Gastrocnemius medialis (tissue), 4 donors: ENCODE measurements around the gene HAUS7. TPM values are rescaled to one million over a fixed set of nuclear protein-coding genes. Genes with fewer than 3 reads are reported as not detected.

Source experiments
- ATAC-seq, 2 donors: fragments of 150-250 bp; one replicate each; pipeline ENCODE4 v1.9.1; 2016
- DNase-seq, 2 donors: peaks; one replicate each; pipeline ENCODE4 v3.0.0-alpha.2; 2019
- H3K27ac ChIP-seq, 4 donors: fragments of 200-600 bp; sonication (generic); 1 replicate in 1 of 4; 2 replicates in 3 of 4; pipeline ENCODE4 v1.5.1; 2016 to 2018; ENCODE audit warnings: mild to moderate bottlenecking in 2 of 4, moderate library complexity in 1 of 4
- H3K27me3 ChIP-seq, 3 donors: fragments of 200-600 bp; sonication (generic) in 2 of 3; 1 replicate in 1 of 3; 2 replicates in 2 of 3; pipeline versions ENCODE4 v1.5.1 to v1.6.0; 2016 to 2019; ENCODE audit warnings: mild to moderate bottlenecking in 1 of 3, moderate library complexity in 1 of 3
- H3K36me3 ChIP-seq, 2 donors: fragments of 200-600 bp; sonication (generic) in 1 of 2; one replicate each; pipeline ENCODE4 v1.5.1; 2017 to 2018
- H3K4me1 ChIP-seq, 2 donors: fragments of 200-600 bp; sonication (generic) in 1 of 2; one replicate each; pipeline ENCODE4 v1.5.1; 2016 to 2017; ENCODE audit warnings: mild to moderate bottlenecking in 2 of 2
- H3K4me3 ChIP-seq, 4 donors: fragments of 200-600 bp; sonication (generic) in 3 of 4; 1 replicate in 1 of 4; 2 replicates in 3 of 4; pipeline ENCODE4 v1.5.1; 2016 to 2019; ENCODE audit warnings: mild to moderate bottlenecking in 2 of 4
- H3K9me3 ChIP-seq, 3 donors: fragments of 200-600 bp; sonication (generic) in 2 of 3; 1 replicate in 1 of 3; 2 replicates in 2 of 3; pipeline ENCODE4 v1.5.1; 2016 to 2019
- CTCF ChIP-seq, 5 experiments: fragments of 450-650 bp in 3 of 5; fragments of 200-600 bp in 2 of 5; sonication (generic) in 2 of 5; IDR thresholded peaks in 4 of 5; conservative IDR thresholded peaks in 1 of 5; 1 replicate in 4 of 5; 2 replicates in 1 of 5; pipeline ENCODE4 v1.5.1; 2016 to 2019; ENCODE audit warnings: antibody characterized with exemption in 5 of 5, mild to moderate bottlenecking in 3 of 5, moderate library complexity in 3 of 5
- POLR2A ChIP-seq, 2 donors: fragments of 450-650 bp; IDR thresholded peaks; one replicate each; pipeline ENCODE4 v1.6.1; 2017; ENCODE audit warnings: antibody characterized with exemption in 2 of 2, mild to moderate bottlenecking in 2 of 2, moderate library complexity in 2 of 2
- in situ Hi-C, 4 donors: fragments of 200-750 bp; cut with MboI; loops; one replicate each; pipeline versions ENCODE4 v1.15.0 to v1.8.0; 2017; ENCODE audit warnings: low sequenced_read_pairs in 4 of 4
- intact Hi-C: fragments of 100-400 bp; cut with DNase I; formaldehyde crosslinking; loops from one replicate; pipeline ENCODE4 v1.15.1; 2023; ENCODE audit warnings: low total_unique reads
- total RNA-seq, 4 donors: library from RNA; depleted of rRNA; stranded (reverse); fragments of >200 nt; gene quantifications; one replicate each; pipeline versions ENCODE4 v1.1.0 to v1.2.3, GENCODE V29; 2016

HAUS7 gene
- total RNA-seq, 4 donors from 2014 or later = 10.6 to 19.8 (median 13.2) TPM

GRCh38 chrX:153511784-153512500 lies 41.6 kb upstream of the HAUS7 start:
- ATAC-seq (no peak), DNase-seq (no peak)
- H3K27ac ChIP-seq = no peak overlapping the region
- no peaks in the 10 kb centered on the region for H3K27me3 ChIP-seq
- intact Hi-C loops = no loop called here
- no peaks in the 10 kb centered on the region for H3K9me3 ChIP-seq
- no peaks in the 10 kb centered on the region for H3K4me1 ChIP-seq
- in situ Hi-C loops = loop anchor here in 2 of 4 donors (25.0 kb wide), 1 partner anchor 550 kb away; no protein-coding TSS in a partner anchor
- H3K36me3 ChIP-seq = no peaks in the 10 kb centered on the region
- no peak for TF ChIP-seq CTCF (IDR thresholded peaks at IDR 0.05 in 4 of 5, conservative IDR thresholded peaks at IDR 0.05 in 1 of 5)
- TF ChIP-seq POLR2A (IDR thresholded peaks at IDR 0.05) = no peak
- H3K4me3 ChIP-seq = no peak overlapping the region

GRCh38 chrX:153510383-153510782 lies 40.0 kb upstream of the HAUS7 start:
- no peaks in the 10 kb centered on the region for H3K36me3 ChIP-seq
- H3K4me1 ChIP-seq = no peaks in the 10 kb centered on the region
- in situ Hi-C loops (loop anchor here in 2 of 4 donors (25.0 kb wide), 1 partner anchor 548 kb away; no protein-coding TSS in a partner anchor), intact Hi-C loops (no loop called here)
- no peak for TF ChIP-seq POLR2A (IDR thresholded peaks at IDR 0.05)
- no peak for DNase-seq
- H3K27ac ChIP-seq = no peak overlapping the region
- H3K4me3 ChIP-seq = no peak overlapping the region
- H3K27me3 ChIP-seq = no peaks in the 10 kb centered on the region
- ATAC-seq = no peak
- H3K9me3 ChIP-seq = no peaks in the 10 kb centered on the region

- ATAC-seq (no peak), DNase-seq (no peak)
- H3K4me1 ChIP-seq = no peaks in the 10 kb centered on the region
- in situ Hi-C loops (loop anchor here in 2 of 4 donors (25.0 kb wide), 1 partner anchor 547 kb away; no protein-coding TSS in a partner anchor), intact Hi-C loops (loop anchor here (5.0 kb wide), 1 partner anchor 567 kb away; no protein-coding TSS in a partner anchor)
- TF ChIP-seq POLR2A (IDR thresholded peaks at IDR 0.05) (no peak), CTCF (IDR thresholded peaks at IDR 0.05 in 4 of 5, conservative IDR thresholded peaks at IDR 0.05 in 1 of 5) (no peak)
- no peak overlapping the region for H3K27ac ChIP-seq
- no peaks in the 10 kb centered on the region for H3K9me3 ChIP-seq
- H3K36me3 ChIP-seq = no peaks in the 10 kb centered on the region
- no peaks in the 10 kb centered on the region for H3K27me3 ChIP-seq
- no peak overlapping the region for H3K4me3 ChIP-seq
These were observed 39.2 kb upstream of the HAUS7 start for GRCh38 chrX:153509592-153509991.

- DNase-seq = peak; percentile 40 to 68
- no peaks in the 10 kb centered on the region for H3K27me3 ChIP-seq
- H3K27ac ChIP-seq = no peak overlapping the region
- peak; percentile 51 to 89 (median 82) for TF ChIP-seq CTCF (IDR thresholded peaks at IDR 0.05 in 4 of 5, conservative IDR thresholded peaks at IDR 0.05 in 1 of 5)
- TF ChIP-seq POLR2A (IDR thresholded peaks at IDR 0.05) = no peak
- no peaks in the 10 kb centered on the region for H3K36me3 ChIP-seq
- no peaks in the 10 kb centered on the region for H3K9me3 ChIP-seq
- in situ Hi-C loops (loop anchor here in 2 of 4 donors (25.0 kb wide), 1 partner anchor 545 kb away; no protein-coding TSS in a partner anchor), intact Hi-C loops (loop anchor here (1.0 to 5.0 kb wide), 3 partner anchors 37 to 565 kb away; partner anchors contain the start of gene HAUS7)
- H3K4me1 ChIP-seq = no peaks in the 10 kb centered on the region
- no peak overlapping the region for H3K4me3 ChIP-seq
- ATAC-seq = peak; percentile 79 to 89
These were observed 37.3 kb upstream of the HAUS7 start for GRCh38 chrX:153507484-153508178.

GRCh38 chrX:153505361-153505760 lies 35.0 kb upstream of the HAUS7 start:
- no peak for ATAC-seq
- in situ Hi-C loops = loop anchor here in 2 of 4 donors (25.0 kb wide), 1 partner anchor 543 kb away; no protein-coding TSS in a partner anchor
- H3K4me1 ChIP-seq = no peaks in the 10 kb centered on the region

More at GRCh38 chrX:153505361-153505760, 35.0 kb upstream of the HAUS7 start:
- H3K36me3 ChIP-seq = no peaks in the 10 kb centered on the region
- intact Hi-C loops = loop anchor here (5.0 kb wide), 1 partner anchor 563 kb away; no protein-coding TSS in a partner anchor
- DNase-seq = no peak
- H3K4me3 ChIP-seq = no peak overlapping the region
- no peaks in the 10 kb centered on the region for H3K9me3 ChIP-seq
- no peak overlapping the region for H3K27ac ChIP-seq
- no peak for TF ChIP-seq CTCF (IDR thresholded peaks at IDR 0.05 in 4 of 5, conservative IDR thresholded peaks at IDR 0.05 in 1 of 5)
- TF ChIP-seq POLR2A (IDR thresholded peaks at IDR 0.05) = no peak
- no peaks in the 10 kb centered on the region for H3K27me3 ChIP-seq
